Gastroesophageal sphincter (tissue), 3 donors: Measurements from ENCODE around the gene HECW1.

Source experiments
- CTCF ChIP-seq, 4 experiments: fragments of 200-600 bp in 2 of 4; fragments of 450-650 bp in 2 of 4; sonication (generic) in 1 of 4; IDR thresholded peaks; one replicate each; pipeline ENCODE4 v1.5.1; 2017 to 2019; ENCODE audit warnings: antibody characterized with exemption in 4 of 4, mild to moderate bottlenecking in 2 of 4, moderate library complexity in 2 of 4
- EP300 ChIP-seq: sonication (generic); formaldehyde crosslinking; IDR thresholded peaks from one replicate; pipeline ENCODE4 v1.6.1; 2017; ENCODE audit warnings: antibody characterized with exemption, mild to moderate bottlenecking
- POLR2A ChIP-seq, 2 donors: fragments of 450-650 bp; IDR thresholded peaks; one replicate each; pipeline ENCODE4 v1.6.1; 2017; ENCODE audit warnings: antibody characterized with exemption in 2 of 2, mild to moderate bottlenecking in 2 of 2, moderate library complexity in 1 of 2
- POLR2AphosphoS5 ChIP-seq: sonication (generic); formaldehyde crosslinking; IDR thresholded peaks from one replicate; pipeline ENCODE4 v1.6.1; 2017; ENCODE audit warnings: antibody characterized with exemption

GRCh38 chr7:43593010-43593409 lies 480.6 kb downstream of the HECW1 start:
- TF ChIP-seq CTCF (IDR thresholded peaks at IDR 0.05) (no peak), POLR2A (IDR thresholded peaks at IDR 0.05) (no peak), POLR2AphosphoS5 (no peak), EP300 (no peak)
